Lower lobe of right lung (tissue), 2 donors: ENCODE data around the gene VCP. TPM values are rescaled to one million over a fixed set of nuclear protein-coding genes. Genes with fewer than 3 reads are reported as not detected.

Experiments used
- ATAC-seq, 2 donors: fragments of 200-7000 bp; cut with Tn5 transposase; one replicate each; pipeline ENCODE4 v1.9.1; 2020 to 2022; ENCODE audit warnings: mild to moderate bottlenecking in 2 of 2, moderate library complexity in 2 of 2
- DNase-seq: peaks from one replicate; pipeline ENCODE4 v3.0.0-alpha.2; 2020
- H3K27ac ChIP-seq: fragments of 200-600 bp; one replicate; pipeline ENCODE4 v1.8.0; 2022
- H3K27me3 ChIP-seq: fragments of 200-600 bp; one replicate; pipeline ENCODE4 v1.8.0; 2022; ENCODE audit warnings: low read depth
- H3K36me3 ChIP-seq: fragments of 200-600 bp; one replicate; pipeline ENCODE4 v1.8.0; 2022; ENCODE audit warnings: mild to moderate bottlenecking
- H3K4me1 ChIP-seq: fragments of 200-600 bp; one replicate; pipeline ENCODE4 v1.8.0; 2022
- H3K4me3 ChIP-seq: fragments of 200-600 bp; one replicate; pipeline ENCODE4 v1.8.0; 2022; ENCODE audit warnings: mild to moderate bottlenecking
- H3K9me3 ChIP-seq: fragments of 200-600 bp; one replicate; pipeline ENCODE4 v1.8.0; 2022
- CTCF ChIP-seq: fragments of 200-600 bp; IDR thresholded peaks from one replicate; pipeline ENCODE4 v1.8.0; 2022; ENCODE audit warnings: antibody characterized with exemption, mild to moderate bottlenecking
- intact Hi-C: fragments of 100-400 bp; cut with DNase I; formaldehyde crosslinking; loops from one replicate; pipeline ENCODE4 v1.11.0; 2022
- total RNA-seq: library from RNA; stranded (reverse); fragmentation: NEBNext Ultra II Directional; extraction: Animal tissue kit (Norgen Biotek cat#: 25700); gene quantifications from one replicate; pipeline ENCODE4 v1.2.1, GENCODE V29; 2021
- donor health status: DM: no; HTN: yes; CAD: no; lungs with severe emphysema.

VCP gene
- total RNA-seq, 1 donor from 2014 or later, result 175 TPM

GRCh38 chr9:35114840-35115628, 42.6 kb upstream of the VCP start:
- H3K27ac ChIP-seq, result peak overlapping the region; percentile 86
- H3K9me3 ChIP-seq, result no peaks in the 10 kb centered on the region
- no peaks in the 10 kb centered on the region for H3K36me3 ChIP-seq
- no peaks in the 10 kb centered on the region for H3K27me3 ChIP-seq
- peaks cover 55% of the 10 kb centered on the region for H3K4me1 ChIP-seq
- intact Hi-C loops, result no loop called here
- no peak for TF ChIP-seq CTCF
- ATAC-seq (peak in 1 of 2 donors; percentile 25), DNase-seq (peak; percentile 86)
- H3K4me3 ChIP-seq, result peak overlapping the region; percentile 57

GRCh38 chr9:35114113-35114839, 41.9 kb upstream of the VCP start:
- peak; percentile 2 to 34 for ATAC-seq
- DNase-seq, result peak; percentile 89
- intact Hi-C loops, result no loop called here

GRCh38 chr9:35112257-35113020, 40.0 kb upstream of the VCP start:
- intact Hi-C loops, result no loop called here
- ATAC-seq, result no peak
- Histone ChIP-seq H3K27ac (peak overlapping the region; percentile 81), H3K4me3 (peak overlapping the region; percentile 80), H3K4me1 (peaks cover 68% of the 10 kb centered on the region), H3K9me3 (no peaks in the 10 kb centered on the region), H3K36me3 (peaks cover 13% of the 10 kb centered on the region), H3K27me3 (no peaks in the 10 kb centered on the region)
- DNase-seq, result no peak
- TF ChIP-seq CTCF, result no peak

More at GRCh38 chr9:35114113-35114839, 41.9 kb upstream of the VCP start:
- Histone ChIP-seq H3K36me3 (no peaks in the 10 kb centered on the region), H3K4me1 (peaks cover 63% of the 10 kb centered on the region), H3K9me3 (no peaks in the 10 kb centered on the region), H3K27me3 (no peaks in the 10 kb centered on the region), H3K27ac (peak overlapping the region; percentile 86), H3K4me3 (peak overlapping the region; percentile 57)
- TF ChIP-seq CTCF, result no peak

- Histone ChIP-seq H3K9me3 (no peaks in the 10 kb centered on the region), H3K4me1 (peaks cover 59% of the 10 kb centered on the region), H3K36me3 (peaks cover 25% of the 10 kb centered on the region), H3K27me3 (no peaks in the 10 kb centered on the region), H3K4me3 (peak overlapping the region; percentile 80), H3K27ac (peak overlapping the region; percentile 88)
- intact Hi-C loops, result no loop called here
- ATAC-seq (peak; percentile 84 to 88), DNase-seq (peak; percentile 99)
- TF ChIP-seq CTCF, result no peak
These were observed 38.8 kb upstream of the VCP start for GRCh38 chr9:35111001-35111933.
